IPS-NIHi11 (cell line): ENCODE data around the gene KCNC2.
A peak's percentile ranks its signal among the peaks of the same experiment; 100 is the strongest.
"Not testable (repeated sequence)": the region's sequence is repeated elsewhere in the genome, so short reads cannot be mapped to it uniquely, and the experiment has no call there.

ENCODE experiments used
- DNase-seq: peaks from one replicate; pipeline ENCODE4 v3.0.0; 2012; ENCODE audit warnings: mixed read lengths, low spot score

The KCNC2 gene

DNA sequence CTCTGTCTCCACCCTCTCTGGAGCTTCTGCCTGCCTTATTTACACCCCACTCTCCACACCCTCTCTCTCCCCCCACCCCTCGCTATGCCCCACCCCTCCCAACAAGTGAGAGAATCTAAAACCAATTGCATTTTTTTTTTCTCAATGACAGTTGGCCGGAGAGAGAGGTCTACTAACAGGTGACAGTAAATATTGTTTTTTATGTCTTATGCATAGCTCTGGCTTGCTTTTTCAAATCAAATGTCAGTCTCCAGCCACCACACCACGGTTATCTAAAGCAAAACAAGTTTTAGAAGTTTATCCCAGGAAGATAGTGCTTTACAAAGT lies at the start of gene KCNC2:
KCNC2 (minus strand) TSS at position 28 of the 327 bp plus-strand sequence.
- no peak for DNase-seq

DNA sequence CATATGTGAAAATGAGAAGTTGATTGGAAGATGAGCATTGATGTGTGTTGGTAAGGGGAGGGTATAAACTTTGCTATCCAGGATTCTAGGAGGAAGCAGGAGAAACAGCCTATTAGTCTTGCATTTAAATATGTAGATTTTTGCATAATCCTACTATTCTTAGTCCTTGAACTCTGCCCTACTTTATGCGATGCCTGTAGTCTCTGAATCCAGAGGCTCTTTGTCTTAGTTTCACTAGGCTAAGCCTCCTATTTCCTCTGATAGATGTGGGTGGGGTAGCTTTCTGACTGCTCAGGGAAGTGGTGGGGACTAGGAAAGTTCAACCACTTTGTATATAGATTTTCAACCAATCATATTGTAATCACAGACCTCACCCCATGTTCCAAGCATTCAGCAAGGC lies 49.5 kb upstream of the KCNC2 start:
- DNase-seq, result peak; percentile 33

DNA sequence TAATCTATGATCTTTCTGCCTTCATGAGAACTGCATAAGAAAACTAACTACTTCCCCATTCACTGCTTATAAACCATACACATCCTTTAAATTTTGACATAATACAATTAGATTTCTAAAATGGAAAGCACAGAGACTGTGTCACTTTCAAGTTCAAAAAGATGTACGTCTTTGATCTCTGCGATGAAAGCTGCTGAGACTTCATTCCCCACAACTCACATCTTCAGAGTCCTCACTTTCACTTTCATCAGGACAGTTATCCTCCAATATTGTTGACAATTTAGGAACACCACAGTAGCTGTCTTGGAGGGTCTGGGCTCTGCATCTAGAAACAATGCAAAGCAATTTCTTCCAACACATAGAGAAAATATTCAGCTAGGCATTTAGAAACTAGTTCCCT lies 47.9 kb upstream of the KCNC2 start:
- no peak for DNase-seq

DNA sequence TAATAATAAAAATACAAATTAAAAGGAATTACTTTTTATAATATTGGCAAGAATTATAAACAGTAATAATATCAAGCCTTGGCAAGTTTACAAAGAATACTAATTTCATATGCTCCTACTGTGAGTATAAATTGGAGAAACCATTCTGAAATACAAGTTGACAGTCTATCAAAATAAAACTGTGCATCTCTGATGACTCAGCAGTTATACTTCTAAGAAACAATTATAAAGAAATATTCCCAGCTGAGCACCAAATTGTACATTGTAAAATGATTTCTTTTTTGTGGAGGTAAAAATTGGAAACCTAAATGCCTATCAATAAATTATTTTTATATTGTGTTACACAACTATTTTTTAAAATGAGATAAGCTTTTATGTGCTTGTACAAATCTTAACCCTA lies 35.5 kb upstream of the KCNC2 start:
- DNase-seq, result no peak

DNA sequence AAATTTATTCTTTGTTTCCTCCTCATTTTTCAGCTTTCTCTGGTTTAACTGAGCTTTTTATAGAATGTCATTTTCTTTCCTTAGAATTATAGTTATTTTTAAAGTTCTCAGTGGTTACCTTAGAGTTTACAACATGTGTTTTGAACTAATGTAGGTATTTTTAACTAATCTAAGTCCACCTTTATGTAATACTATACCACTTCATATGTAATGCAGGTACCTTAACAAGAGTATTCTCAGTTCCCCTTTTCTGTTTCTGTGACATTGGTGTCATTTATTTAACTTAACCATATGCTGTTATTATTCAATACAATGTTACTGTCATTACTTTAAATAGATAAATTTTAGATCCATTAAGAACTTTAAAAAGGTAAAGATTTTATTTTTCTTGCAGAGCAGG lies 30.3 kb upstream of the KCNC2 start:
- no peak for DNase-seq

DNA sequence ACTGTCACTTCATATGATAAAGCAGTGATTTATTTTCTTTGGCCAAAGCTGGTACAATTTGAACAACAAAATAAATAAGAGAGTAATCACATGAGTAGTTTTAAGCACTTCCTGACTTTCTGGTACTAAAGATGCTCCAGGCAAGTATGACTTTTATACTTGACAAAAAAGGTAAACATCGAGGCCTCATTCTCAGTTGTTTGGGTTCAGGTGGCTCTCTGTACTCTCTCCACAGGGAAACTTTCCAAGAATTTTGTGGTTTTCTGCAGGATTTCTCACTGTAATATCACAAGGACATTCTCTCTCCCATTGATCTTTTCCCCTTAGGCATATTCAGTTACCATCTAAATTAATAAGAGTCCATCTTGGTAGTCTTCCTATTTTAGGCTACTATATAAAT lies 26.6 kb upstream of the KCNC2 start:
- DNase-seq, result no peak

DNA sequence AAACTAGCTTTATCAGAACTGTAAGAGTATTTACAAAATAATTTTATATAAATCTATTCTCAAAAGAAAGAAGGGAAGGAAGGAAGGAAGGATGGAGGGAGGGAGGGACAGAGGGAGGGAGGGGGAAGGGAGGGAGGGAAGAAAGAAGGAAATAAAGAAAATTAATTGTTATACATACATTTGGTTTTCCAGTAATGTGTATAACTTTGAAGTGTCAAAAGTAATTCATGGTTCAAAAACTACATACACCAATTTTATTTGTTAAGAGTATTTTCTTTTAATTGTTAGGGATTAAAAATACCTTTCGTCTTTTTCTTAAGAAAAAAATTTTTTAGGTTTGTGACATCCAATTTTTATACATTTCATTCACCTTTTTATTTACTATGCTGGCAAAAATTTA lies 17.5 kb upstream of the KCNC2 start:
- no peak for DNase-seq

DNA sequence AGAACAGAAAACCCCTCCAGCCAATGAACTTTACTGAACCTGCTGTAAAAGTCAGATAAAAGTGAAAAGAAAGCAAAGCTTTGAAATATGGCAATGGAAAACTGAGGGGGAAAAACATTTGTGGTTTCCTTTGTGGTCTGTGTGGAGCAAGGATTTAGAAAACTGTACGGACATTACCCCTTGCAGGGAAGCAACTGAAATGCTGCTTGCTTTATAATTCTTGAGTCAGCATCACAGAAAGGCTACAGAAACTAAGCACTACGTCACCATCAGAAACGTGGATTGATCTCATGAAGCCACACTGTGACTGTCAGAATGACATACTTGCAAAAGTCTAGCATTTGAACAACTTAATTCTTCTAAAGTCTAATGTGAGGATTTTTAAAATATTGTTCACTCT lies 2.4 kb upstream of the KCNC2 start:
- DNase-seq, result no peak

DNA sequence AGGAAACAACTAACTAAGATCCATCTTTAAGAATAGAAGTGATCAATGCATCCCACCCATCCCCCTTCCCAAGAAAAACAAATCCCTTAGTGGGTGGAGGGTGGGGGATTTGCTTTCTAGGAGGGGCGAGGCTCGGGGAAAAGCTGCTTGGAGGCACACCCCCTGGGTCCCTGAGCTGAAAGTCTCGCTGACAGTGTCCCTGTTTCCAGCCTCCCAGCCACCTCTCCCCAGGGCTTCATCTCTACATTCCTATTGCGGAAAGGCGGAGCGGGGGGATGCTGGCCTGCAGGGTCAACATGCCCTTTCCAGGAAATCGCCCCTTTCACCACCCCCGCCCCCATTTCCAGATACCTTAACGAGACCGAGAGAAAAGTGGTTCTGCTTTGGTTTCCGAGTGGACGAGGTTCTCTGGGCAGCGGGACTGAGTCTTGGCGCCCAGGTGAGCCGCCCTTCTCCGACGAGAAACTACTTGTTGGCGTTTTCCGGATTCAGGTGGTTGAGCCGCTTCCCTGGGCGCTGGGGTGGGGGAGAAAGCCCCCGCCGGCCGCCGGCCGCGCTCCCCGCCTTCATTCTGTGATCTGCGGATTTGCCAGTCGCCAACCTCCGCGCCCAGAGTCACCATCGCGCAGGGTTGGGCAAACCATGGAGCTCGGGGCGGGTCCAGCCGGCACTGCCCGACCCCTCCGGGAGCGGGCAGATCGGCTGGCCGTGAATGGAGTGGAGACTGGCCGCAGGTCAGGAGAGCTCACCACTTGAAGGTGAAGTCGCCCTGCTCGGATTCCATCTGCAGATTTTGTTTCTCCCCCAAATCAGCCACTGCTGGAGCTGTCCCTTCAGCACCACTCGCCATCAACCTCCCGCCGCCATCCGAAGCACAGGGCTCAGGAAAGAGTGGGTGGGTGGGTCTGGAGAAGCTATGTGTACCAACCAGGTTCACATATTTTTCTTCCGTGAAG lies 505 bp downstream of the KCNC2 start:
- DNase-seq, result peak; percentile 76

DNA sequence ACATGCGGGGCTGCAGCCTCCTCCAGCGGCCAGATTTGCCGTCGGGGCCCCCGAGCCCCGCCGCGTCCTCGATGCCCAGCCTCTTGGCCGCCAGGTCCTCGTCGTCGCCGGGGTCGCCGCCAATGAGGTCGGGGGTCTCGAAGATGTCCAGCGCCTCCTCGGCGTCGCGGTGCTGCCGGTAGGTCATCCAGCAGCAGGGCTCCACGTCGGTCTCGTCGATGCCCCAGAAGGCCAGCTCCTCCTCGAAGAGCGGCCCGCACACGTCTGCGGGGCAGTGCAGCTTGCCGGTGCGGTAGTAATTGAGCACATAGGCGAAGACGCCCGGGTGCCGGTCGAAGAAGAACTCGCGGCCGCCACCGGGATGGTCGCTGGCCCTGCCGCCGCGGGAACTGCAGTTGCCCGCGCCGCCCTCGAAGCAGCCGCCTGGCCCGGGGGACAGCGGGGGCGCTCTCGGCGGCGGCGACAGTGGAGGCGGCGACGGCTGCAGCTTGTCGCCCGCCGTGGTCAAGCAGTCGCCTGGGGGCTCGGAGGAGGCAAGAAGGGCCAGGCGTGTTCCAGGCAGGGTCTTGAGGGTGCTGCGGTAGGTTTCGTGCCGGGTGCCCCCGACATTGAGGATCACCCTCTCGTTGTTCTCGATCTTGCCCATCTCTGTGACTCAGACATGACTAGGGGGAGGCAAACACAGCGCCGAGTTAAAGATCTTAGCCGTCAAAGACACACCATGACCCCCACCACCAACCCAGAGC lies 2.1 kb downstream of the KCNC2 start:
- peak; percentile 54 for DNase-seq

DNA sequence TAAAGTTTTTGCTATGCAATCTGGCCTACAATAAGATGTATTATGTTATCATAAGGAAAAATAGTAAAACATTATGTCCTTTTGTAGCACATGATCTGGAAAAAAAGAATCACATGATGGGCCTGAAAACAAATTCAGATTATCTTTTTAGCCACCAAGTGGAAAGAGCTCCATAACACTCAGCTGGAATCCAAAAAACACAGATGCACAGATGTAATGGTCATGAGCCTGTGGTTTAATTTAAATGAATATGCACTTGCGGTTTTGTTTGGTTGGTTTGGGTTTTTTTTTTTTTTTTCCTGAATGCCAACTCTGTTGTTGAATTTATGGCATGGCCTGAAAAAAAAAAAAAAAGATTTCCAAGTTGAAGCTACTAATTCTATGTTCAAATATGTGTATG lies 4.1 kb downstream of the KCNC2 start:
- no peak for DNase-seq

DNA sequence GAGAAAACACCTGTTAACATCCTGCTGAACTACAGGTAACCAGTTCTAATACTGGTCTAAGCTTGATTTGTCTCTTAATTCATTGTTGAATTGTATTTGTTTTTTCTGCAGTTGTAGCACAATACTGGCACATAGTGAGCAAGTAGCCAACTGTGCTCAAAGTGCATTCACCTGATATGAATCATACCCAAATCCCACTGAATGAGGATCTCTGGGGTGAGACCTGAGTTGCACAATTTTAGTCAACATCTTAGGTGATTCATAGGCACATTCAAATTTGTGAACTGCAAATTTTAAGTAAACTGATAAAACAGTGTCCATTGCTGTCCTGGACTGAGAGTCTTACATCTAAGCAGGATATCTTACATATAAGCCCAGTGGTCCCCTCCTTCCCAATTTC lies 12.8 kb downstream of the KCNC2 start:
- no peak for DNase-seq

DNA sequence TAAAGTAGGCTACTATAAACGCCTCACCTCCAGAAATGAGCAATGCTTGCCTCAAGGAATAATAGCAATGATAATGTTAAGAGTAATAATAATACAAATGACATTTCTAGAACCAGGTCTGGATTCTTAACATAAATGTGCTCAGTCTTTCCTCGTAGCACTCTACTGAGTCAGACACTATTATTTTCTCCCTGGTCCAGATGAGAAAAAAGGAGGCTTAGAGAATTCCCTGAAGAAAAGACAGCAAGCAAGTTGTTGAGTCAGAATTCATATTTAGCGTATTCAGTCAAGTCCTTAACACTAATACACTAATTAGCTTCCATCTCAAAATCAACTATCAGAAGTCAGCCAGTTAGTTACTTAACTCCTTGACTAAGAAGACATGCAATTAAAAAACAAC lies 13.2 kb downstream of the KCNC2 start:
- no peak for DNase-seq

DNA sequence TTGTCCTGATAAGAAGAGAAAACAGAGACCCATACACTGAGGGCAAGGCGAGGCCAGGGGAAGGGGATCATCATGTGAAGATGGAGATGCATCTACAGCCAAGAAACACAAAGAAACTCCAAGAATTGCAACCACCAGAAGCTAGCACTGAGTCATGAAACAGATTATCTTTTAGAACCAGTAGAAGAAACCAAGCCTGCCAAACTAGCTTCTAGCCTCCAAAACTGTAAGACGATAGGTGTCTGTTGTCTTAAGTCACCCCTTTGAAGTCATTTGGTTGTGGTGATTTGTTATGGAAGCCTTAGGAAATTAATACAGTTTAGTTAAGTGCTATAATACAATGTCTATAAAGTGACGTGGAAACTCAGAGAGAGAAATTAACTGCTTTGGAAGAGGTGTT lies 15.4 kb downstream of the KCNC2 start:
- DNase-seq, result no peak

DNA sequence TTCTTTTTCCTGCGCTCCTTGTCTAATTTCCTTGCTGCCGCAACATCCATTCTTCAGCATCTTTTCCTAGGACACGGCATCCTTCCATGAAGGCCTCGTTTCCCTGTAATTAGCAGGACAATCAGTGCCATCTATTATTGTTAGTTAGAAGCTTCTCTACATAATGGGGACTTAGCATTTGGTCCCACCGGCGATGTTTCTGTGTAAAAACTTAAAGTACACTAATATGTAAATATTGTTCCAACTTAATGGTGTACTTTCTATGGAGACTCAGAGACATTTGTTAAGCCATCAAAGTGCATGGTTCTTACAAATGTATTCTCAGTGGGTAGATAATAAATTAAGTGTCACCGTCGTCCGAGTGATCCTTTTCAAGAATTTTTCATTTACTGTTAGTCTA lies 17.4 kb downstream of the KCNC2 start:
- DNase-seq, result no peak

DNA sequence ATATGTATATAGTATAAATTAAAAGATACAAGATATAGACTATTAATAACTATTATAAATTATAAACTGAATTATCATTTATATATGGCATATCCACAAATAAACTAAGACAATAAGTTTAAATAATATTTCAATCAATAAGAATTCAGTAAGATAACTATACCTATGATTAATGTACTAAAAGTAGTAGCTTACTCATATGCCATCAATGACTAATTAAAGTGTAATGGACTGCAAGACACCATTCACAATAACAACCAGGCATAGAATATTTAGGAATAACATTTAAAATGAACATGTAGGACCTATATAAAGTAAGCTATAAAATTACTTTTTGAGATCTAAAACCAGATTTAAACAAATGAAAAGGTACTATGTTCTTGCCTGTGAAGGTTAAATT lies 18.8 kb downstream of the KCNC2 start:
- no peak for DNase-seq

DNA sequence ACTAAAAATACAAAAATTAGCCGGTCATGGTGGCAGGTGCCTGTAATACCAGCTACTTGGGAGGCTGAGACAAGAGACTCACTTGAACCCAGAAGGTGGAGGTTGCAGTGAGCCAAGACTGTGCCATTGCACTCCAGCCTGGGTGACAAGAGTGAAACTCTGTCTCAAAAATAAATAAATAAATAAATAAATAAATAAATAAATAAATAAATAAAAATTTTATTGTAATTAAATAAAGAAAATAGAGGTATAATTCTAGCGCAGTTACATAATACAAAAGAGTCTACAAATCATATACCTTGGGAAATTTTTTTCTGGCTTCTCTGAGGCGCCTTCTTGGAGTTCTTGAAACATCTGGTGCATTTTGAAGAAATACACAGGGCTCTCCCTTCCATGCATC lies 23.8 kb downstream of the KCNC2 start:
- not testable (repeated sequence) for DNase-seq

DNA sequence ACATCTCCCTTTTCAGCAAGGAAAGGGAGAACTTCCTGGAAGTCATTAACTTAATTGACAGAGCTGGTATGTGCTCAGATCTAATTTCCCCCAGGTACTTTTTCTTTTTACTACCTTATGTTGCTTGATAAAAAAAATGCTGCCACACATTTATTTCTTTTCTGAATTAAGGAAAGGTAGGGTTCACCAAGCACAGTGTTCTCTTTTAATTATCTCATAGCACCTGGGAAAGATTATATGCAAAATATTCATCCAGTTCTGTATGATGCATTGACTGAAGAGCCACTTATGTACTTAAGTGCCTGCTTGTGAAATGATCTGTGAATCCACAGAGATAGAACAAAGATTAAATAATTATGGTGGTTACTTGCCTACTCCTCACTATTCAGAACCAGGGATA lies 25.1 kb downstream of the KCNC2 start:
- no peak for DNase-seq

DNA sequence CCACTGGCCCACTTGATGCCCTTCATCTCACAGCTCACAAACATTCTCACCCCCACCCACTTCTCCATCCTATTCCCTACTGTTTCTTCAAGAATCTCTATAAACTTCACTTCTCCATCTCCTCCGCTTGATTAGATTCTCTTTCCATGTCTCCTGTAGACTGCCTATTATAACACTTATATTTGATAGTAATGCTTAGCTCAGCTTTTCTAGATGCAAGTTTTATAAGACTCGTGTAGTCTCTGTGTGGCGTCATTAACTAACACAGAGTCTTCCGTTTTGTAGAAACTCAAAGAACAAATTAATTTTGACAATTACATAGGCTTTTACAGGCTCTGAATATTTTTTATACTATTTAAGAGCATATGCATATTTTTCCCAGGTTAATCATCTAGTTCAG lies 25.7 kb downstream of the KCNC2 start:
- no peak for DNase-seq

DNA sequence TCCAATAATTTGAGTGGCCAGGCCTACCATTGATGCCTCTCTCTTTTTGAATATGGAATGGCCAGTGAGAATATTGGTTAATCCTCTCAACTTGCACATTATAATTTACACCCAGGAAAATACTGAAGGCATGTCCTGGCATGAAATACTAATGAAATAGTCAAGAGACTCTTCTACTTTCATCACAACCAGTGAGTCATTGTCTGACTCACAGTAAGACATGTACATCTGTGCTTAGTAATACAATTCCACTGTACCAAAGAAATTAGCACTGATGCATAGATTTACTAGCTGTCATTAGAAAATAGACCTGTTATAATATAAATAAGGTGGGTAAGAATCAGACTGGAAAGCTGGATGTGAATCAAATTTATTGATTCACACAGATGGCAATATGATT lies 31.6 kb downstream of the KCNC2 start:
- DNase-seq, result no peak

DNA sequence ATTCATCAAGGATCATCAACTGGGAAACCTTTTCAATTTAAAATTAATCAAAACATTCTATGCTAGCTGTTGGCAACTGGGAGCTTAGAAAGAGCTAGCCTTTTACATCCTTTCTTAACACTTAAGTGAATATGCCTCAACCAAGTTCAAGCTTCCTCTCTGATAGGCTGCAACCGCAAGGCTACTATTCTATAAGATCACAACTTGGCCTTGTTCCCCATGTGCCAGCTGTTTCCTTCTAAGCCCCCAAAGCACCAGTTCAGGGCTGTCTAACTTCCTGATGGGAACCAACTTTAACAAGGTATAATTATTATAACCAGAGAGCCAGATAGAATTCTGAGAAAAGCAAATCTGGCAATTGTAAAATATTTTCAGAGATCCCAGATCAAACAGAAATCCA lies 37.0 kb downstream of the KCNC2 start:
- no peak for DNase-seq

DNA sequence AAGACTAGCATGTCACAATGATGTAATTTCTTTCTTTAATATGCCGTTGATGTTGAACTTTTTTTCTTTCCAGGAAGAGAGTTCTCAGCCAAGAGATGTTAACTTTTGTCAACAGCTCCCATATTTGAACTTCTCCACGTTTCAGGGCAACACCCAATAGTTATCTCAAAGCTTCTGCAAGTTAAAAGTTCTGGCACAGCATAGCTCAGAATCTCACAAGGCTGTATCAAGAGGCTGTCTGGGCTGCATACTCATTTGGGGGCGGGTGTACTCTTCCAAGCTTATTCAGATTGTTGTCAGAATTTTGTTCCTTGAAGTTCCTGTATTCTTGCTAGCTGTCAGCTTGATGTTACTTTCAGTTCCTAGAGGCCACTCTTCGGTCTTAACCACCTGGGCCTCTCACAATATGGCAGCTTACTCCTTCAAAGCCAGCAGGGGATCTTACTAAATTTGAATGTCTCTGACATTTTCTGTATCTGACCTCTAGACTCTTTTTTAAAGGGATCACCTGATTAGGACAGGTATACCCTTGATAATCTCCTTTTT lies 38.9 kb downstream of the KCNC2 start:
- DNase-seq, result no peak

DNA sequence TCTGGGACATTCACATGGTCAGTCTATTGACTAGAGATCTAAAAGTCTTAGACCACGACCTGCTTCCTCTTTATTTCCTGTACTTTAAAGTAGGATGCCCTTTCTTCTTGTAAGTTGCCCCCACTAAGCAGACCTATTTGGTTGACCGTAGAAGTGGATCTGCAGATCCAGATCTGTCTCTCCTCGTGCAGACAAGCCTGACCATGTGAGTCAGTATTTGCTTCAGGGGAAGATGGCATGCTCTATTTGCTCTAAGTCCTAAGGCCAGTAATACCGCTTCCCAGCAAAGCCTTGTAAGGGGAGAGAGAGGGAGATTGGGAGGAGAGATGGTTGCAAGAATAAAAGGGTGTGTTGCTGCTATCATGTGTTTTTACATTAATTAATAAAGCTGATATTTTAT lies 46.8 kb downstream of the KCNC2 start:
- no peak for DNase-seq
